HG02943 (cell line): ENCODE measurements around the gene TUB.

Source experiments
- ATAC-seq: cut with Tn5 transposase; IDR thresholded peaks from one replicate; pipeline ENCODE4 v1.9.1; 2021; ENCODE audit warnings: mild to moderate bottlenecking, low read depth, moderate library complexity; ENCODE audit not compliant: unreplicated experiment

TUB gene, protein sequence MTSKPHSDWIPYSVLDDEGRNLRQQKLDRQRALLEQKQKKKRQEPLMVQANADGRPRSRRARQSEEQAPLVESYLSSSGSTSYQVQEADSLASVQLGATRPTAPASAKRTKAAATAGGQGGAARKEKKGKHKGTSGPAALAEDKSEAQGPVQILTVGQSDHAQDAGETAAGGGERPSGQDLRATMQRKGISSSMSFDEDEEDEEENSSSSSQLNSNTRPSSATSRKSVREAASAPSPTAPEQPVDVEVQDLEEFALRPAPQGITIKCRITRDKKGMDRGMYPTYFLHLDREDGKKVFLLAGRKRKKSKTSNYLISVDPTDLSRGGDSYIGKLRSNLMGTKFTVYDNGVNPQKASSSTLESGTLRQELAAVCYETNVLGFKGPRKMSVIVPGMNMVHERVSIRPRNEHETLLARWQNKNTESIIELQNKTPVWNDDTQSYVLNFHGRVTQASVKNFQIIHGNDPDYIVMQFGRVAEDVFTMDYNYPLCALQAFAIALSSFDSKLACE

DNA sequence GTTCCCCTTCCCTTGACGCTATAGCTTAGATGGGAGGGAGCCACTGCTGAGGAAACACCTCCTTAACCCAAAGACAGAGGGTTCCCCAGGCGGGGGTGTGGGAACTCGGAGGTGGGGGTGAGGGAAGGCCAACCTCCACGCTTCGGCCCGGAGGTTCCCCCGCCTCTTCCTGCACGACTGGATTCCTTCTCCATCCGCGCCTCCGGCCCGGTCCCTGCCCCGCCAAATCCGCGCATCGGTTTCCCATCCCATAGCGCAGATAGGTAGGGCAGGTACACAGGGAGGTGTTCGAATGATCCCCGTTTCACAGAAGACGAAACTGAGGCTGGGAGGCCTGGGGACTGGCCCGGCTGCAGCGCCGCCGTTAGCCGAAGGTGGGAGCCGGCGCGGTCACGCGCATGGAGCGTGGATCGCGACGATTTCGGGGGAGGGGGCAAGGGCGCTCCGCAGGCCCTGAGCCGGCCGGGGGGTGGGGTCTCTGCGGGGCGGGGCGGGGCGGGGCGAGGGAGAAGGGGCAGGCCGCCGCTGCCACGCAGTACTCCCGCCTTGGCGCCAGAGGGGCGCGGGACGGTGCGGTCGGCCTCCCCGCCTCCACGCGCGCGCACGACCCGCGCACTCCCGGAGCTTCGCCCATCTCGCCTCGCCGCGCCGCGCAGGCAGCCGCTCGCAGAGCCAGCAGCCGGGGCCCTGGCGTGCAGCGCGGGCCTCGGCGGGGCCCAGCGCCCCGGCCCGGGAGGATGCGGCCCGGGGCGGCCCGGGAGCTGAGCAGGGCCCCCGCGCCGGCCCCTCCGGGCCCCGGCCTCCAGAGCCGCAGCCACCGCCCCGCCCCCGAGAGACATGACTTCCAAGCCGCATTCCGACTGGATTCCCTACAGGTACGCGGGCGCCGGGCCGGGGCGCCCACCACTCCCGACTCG, at the start of gene TUB:
Gene TUB, plus strand, starts transcription at position 538 of the 917 bp plus-strand sequence. Its CDS starts 300 bp downstream, at position 838.
- no peak for ATAC-seq

GRCh38 chr11:8031248-8032115, 49.5 kb upstream of the TUB start:
- ATAC-seq, result no peak

GRCh38 chr11:8032122-8032521, 48.9 kb upstream of the TUB start:
- ATAC-seq, result no peak

DNA sequence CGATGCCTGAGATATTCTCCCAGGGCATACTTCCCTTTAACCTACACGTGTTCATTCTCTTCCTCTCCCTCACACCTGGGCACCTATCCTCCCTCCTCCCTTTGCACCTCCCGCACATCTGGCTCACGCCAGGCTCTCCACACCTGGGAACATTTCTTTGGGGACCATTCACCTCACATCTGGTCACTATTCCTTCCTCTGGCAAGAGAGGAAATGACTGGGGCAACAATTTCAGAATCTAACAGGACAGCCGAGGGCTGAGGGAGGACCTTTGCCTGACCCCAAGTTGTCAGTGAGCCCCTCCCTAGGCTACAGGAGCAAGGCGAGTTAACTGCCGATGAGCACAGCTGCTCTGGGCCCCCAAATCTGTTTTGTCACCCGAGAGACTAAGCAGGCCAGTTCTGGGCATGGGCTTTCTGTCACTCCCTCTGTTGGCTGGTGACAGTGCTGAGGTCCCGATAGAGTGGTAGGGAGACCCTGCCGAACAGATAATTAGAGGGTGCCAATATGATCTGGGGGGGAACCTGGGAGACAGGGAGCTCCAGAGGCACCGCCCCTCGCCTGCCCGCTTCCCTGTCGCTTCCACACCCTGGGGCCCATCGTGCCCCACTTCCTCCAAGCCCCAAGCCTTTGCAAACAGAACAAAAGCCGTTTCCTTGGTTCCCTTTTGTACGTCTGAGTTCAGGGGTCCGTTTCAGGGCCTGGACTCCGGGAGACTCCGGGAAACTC, 48.3 kb upstream of the TUB start:
- no peak for ATAC-seq

DNA sequence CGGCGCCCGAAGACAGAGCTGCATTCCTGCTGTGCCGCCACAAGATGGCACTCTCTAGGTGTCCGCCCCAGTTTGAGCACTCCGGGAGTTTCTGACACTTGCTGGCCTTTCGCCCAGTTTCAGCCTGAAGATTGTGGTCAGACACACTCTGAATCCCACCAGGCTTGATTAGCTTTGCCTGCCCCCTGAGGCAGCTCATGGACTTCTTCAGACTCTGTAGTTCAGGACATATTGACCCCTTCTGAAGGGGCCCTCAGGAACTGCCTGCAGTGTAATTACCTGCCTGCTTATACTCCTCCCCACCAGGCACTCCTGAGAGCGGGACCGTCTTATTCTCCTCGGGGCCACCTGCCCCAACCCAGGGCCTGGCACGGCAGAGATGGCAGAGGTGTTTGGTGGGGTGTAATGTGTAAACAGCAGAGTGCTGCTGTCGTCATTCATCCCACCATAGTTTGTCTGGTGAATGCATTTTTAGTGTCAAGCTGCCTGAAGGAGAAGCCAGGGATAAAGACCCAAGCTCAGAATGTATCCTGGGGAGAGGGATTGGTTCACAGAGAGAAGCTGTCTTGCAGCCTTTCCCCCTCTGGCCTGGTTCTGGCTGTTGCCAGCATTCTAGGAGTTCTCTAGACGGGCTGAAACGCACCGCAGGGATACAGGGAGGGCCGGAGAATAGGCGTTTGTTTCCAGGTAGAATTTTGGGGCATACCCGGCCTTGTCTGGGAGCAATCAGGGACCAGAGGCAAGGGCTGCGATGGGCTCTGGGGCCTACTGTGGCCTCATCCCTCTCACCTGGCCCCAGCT, 47.5 kb upstream of the TUB start:
- peak; percentile 69 for ATAC-seq

GRCh38 chr11:8034106-8034585, 46.9 kb upstream of the TUB start:
- no peak for ATAC-seq

DNA sequence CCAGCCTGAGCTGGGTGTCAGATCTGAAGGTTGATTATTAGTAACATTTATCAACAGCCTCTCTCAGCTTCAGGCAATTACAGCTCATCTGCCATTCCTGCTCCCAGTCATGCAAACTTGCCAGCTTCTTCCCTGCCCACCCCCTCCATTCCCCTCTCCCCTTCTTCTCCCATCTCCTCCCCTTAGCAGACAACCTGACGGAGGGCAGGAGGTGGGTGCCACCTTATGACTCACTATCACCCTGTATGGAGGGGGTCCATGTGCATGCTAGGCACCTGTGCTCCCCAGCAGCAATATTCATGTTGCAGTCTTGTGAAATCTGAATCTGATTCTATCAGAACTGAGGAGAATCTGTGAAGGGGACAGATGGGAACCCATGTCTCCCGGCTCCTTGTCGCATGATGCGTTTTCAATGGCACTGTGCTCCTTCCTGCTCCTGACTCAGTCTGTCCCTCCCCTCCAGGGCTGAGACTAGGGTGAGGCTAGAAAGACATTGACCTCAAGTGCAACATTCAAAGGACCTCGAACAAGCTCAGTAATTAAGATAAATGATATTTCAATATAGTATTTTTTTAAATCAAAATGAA, 46.3 kb upstream of the TUB start:
- ATAC-seq, result no peak

- no peak for ATAC-seq
Measured at GRCh38 chr11:8035200-8035855, 45.7 kb upstream of the TUB start.

- no peak for ATAC-seq
Measured at GRCh38 chr11:8036002-8036802, 44.8 kb upstream of the TUB start.

DNA sequence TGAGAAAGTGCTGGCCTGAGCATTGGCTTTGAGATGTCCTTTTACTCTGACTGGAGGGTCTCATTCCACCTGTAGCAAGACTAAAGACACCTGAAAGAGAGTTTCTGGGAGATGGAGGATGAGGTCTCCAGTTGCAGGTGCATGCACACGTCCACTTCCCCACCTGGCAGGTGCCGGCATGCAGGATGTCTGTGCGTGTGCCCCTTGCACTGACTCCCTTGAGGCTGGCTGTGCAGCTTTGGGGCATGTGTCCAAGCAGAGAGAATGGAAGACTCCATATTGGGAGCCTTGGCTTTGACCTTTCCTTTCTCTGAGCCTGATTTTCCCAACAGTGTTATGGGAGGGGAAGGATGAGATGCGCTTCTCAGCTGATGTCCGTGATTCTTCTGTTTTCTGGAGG, 44.0 kb upstream of the TUB start:
- ATAC-seq, result no peak

DNA sequence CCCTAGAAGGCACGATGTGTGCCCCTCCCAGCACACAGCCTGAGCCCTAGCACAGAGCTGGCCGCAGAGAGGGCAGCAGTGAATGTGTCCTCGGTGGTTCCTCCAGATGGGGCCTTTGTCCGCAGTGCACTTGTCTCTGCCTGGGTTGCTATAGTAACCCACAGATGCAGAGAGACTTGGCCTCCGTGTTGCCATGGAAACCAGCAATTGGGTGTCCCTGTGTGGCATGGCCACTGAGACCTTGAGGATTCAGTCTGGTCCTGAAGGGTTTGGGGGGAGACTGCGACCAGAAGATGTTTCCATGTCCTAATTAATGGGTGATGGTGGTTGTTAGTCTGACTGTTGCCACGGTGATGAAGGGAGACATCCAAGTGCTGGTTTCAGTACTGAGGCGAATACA, 42.6 kb upstream of the TUB start:
- no peak for ATAC-seq

- ATAC-seq, result no peak
Measured at GRCh38 chr11:8038811-8039529, 42.0 kb upstream of the TUB start.

- ATAC-seq, result no peak
Measured at GRCh38 chr11:8039530-8040260, 41.3 kb upstream of the TUB start.

DNA sequence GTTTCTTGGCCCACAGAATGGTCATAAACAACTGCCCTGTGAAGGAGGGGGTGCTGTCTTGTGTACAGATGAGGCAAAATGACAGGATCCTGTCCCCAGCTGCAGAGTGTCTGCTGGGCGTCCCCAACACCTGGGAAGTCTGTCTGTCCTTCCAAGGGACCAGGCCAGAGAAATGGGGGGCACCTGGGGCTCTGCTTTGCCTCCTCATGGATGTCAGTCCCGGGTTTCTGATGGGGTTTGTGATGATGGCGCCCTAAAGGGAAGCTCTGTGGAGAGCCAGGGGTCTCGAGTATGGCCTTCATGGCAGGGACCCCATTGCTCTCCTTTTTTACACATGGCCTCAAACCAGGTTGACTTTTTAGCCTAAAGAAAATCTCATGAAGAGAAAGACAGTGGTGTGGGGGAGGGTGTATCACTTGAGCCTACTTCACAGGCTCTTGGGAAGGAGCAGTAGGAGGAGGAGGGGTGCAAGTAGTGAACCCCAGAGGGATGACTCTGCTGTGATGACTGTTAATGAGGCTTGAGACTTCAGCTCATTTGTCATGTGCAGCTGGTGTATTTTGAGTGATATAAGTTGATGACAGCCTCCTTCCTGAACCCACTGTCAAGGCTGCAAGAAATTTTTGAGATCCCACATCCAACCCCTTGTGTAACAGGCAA, 40.6 kb upstream of the TUB start:
- no peak for ATAC-seq

DNA sequence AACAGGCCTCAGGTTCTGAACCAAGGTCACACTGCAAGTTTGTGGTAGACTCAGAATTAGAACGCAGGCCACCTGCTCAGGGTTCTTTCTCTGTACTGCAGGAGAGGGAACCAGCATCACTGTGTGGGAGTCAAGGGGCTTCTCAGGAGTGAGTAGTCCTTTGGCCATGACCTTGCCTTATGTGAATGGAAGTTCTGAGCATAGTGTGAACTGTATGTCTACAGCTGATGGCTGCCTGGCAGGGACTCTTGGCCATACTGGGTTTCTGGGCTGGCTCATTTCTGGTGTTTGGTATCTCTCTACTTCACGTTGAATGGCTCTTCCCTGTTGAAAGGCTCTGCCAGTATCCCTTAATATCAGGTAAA, 40.1 kb upstream of the TUB start:
- ATAC-seq, result no peak
